Measurements from ENCODE around the gene PRKCA.
"Not testable (repeated sequence)": the region's sequence is repeated elsewhere in the genome, so short reads cannot be mapped to it uniquely, and the experiment has no call there.

Gene PRKCA

DNA sequence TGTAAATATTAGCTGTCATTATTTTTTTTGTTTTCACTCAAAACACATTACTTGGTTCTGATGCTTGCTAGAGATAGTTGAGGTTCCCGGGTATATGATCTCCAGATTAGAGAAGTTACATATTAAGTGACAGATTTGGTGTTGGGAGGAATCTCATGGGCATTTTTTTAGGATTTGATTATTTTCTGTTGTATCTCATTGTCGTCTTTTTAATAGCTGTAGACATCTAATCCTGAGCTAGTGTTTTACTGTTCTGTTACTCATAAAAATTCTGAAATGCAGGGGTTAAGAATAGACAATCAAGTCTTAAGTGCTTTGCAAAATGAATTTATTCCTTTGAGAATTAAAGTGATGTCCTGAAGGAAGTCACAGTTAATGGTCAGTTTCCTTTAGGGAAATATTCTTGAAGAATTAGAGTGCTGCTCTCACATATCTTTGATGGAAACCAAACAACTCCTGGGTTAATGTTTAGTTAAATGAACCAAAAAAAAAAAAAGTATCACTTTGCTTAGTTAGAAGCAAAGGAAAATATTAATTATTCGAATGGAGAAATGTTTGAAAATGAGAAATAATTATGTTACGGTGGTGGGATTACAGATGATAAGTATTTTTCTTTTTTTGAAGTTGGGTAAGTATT, 280.8 kb downstream of the PRKCA start:
- DNase-seq = no peak

DNA sequence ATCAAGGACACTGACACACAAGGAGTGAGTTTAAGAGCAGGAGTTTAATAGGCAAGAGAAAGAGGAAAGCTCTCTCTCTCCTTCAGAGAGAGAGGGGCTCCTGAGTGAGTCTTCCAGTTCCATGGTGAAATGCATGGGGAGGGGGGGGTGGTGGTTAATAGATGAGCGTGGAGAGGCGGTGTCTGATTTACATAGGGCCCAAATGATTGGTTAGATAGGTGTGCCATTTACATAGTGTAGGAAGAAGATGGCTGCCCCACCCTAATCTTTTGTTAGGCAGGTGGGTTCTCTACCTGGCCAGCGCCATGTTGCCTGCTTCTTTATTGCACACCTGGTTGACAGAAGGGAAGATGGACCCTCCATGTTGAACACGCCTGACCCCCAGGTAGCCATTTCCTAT, 282.5 kb downstream of the PRKCA start:
- no peak for DNase-seq

DNA sequence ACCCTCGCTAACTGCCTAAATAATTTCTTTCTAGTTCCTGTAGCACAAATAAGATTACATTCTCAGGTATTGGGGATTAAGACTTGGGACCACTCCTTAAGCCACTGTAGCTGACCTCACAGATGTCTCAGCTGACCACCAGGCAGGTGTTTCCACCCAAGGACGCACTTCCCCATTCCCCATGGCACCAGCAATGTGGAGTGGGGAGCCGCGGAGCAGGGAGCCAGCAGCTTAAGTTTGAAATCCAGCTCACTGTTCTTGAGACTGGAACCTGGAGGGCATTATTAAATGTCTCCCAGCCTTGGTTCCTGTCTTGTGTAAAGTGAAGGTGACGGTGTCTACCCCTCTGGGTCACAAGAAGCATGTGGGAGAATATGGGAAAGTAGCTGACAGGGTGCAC, 283.1 kb downstream of the PRKCA start:
- no peak for DNase-seq

DNA sequence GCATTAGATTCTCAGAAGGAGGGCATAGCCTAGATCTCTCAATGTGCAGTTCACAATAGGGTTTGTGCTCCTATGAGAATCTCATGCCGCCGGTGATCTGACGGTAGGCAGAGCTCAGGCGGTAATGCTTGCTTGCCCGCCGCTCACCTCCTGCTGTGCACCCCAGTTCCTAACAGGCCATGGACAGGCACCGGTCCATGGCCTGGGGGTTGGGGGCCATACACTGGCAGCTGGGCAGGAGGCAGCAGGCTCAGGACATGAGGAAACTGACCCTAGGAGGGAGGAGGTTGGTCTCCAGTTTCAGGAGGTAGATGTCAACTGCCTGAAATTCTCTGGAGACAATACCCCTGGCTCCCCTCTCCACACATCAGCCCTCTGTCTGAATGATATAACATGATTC, 287.5 kb downstream of the PRKCA start:
- DNase-seq = no peak

DNA sequence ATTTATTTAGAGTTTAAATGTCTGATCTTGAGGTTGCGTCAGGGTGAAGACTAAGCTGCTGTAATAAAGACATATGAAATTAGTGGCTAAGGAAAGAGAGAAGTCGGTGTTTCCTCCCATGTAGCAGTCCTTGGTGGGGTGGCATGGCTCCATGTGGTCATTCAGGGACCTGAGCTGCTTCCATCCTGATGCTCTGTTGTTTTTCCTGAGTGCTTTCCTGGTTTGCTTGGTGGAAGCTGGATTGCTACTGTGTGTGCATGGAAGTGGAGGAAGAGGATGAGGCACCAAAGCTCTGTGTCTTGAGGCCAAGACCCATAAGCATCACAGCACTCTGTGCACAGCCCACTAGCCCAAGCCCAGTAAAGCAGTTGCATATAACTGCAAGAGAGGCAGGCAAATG, 290.7 kb downstream of the PRKCA start:
- DNase-seq = no peak

DNA sequence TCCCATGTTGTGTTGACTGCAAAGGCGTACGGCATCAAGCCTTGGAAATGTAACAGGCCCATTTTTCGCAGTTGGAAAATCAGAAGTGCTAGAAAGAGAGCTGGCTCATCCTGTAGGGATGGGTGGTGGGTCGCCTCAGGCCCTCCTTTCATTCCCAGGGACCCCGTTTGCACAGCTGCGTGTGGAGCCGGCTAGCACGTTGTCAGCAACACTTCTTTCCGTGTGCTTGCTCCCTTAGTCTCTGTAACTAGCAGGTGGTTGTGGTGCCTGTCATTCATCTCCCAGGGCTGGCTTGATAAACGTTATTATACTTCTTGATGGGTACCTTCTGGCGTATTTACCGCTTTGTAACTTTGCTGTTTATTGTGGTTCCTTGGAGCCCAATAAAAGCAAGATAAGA, 293.5 kb downstream of the PRKCA start:
- DNase-seq = no peak

DNA sequence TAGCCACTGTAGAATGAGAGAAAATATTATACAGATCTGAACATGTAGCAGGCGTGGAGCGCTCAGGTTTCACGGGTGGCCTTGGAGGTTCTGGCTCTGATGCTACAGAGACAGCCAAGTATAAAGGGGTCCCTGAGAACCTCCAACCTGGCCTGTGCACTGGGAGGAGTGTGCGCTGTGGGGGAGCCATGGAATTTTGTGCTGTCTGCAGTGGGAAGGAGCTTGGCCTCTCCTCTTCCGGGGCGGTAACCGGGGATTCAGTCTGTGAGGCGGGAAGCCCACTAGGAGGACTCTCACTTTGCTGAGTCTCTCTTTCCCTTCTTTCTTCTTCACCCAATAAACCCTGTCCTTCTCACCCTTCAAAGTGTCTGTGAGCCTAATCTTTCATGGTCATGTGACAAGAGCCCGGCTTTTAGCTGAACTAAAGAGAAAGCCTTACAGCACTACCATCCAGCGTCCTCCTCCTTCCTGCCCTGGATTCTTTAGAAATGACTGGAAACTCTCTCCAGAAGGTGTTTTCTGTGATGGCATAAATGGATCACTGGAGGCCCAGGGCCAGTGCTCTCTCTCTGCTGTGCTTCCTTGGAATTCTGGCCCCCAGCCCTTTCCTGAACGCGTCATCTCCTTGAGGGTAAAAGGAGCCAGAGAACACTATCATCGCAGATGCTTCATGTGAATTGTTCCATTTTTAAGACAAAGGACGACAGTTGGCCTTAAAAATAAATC, 300.4 kb downstream of the PRKCA start:
- no peak for DNase-seq

DNA sequence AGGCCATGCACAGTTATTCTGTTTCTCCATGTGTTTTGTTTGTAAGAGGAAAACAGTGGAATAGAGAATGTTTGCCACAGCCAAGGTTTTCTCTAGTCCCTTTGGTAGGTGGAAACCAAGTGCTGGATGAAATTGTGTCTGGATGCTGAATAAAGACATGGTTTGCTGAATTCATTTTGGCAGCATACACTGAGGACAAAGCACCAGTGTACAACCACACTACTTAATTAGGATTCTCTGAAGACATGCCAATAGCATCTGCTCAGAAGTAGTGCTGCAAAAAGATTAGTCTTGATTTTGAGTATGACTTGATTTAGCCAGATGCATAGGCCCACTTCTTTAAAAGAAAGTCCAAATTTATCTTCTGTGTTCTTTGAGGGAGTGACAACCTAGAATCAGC, 302.0 kb downstream of the PRKCA start:
- DNase-seq = no peak

DNA sequence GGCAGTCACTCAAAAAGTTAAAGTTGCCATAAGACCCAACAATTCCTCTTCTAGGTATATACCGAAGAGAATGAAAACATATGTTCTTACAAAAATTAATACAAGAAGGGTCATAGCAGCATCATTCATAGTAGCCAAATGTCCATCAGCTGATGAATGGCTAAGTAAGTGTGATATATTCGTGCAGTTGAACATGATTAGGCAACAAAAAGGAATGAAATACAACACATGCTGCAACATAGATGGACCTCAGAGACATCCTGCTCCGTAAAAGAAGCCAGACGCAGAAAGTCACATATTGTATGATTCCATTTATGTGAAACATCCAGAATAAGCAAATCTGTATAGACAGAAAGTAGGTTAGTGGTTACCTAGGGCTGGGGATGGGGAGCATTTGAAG, 303.1 kb downstream of the PRKCA start:
- no peak for DNase-seq

DNA sequence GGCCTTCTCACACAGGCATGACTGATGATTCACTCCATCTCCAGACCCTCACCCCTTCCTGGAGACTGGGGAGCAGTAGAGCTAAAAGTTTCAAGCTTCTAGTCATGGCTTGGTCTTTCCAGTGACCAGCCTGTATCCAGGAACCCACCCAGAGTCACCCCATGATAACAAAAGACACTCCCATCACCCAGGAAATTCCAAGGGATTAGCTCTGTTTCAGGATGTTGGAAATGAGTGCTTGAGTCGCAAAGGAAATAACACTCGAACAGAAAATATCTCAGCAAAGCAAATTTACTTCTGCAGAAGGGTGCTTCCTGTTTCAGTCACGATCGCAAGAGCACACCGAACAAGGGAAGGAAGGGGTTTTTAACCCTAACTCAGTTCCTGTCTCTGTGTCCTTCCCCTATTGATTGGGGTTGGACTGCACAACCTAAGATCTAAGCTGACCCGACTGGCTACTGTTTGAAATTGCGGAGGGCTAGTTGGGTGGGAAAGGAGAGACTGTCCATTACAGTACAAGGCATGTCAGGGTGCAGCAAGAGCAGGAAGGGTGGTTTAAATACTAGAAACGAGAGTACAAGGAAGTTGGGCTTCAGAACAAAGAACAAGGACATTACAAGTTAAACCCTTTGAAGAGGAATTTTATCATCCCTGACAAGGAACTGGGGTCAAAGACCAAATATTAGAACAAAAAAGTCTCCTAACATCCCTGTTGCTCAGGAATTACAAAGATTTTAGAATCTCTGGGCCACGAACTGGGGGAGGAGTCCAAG, 308.1 kb downstream of the PRKCA start:
- DNase-seq = peak; percentile 94 to 96

DNA sequence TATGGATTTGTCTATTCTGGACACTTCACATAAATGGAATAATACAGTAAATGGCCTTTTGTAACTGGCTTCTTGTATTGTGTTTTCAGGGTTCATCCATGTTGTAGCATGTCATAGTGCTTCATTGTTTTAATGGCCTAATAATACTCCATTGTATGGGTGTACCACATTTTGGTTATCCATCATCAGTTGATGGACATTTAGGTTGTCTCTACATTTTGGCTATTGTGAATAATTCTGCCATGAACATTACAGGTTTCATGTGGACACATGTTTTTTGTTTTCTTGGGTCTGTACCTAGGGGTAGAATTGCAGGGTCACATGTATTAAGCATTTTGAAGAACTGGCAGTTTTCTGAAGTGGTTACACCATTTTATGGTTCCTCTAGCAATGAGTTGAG, 309.0 kb downstream of the PRKCA start:
- DNase-seq = no peak

DNA sequence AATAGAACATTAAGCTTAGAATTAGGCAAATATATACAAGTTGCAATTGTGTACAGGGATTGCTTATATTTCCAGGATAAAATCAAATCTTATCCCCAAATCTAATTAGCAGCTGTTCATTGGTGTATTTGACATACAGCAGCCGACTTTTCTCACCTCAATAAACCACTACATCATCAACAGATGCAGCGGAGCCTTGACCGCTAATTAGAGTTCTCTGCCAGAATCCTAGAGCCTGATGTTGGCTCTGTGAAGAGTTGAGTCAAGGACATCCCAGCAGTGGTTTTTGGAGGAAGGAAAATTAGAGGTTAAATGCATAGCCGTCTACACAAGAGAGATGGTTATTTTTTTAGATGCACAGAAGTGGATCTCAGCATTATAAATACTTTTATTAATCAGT, 310.6 kb downstream of the PRKCA start:
- DNase-seq = no peak

DNA sequence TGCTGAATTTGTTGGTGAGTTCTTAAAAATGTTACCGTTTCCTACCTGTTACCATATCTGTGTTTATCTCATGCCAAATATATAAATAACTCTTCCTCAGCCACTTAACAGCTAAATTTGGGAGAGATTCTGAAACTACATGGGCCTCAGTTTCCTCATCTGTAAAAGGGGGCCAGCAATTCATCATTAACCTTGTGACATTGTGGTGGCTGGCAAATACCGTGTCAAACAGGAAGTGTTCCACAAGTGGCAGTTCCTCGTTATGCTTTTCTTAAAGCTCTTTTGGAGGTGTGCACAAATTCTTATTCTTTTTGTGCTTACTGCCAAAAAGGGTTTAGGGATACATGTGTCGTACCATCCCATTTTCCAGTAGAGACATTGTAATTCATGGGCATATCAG, 312.1 kb downstream of the PRKCA start:
- DNase-seq = peak; percentile 28 to 37

DNA sequence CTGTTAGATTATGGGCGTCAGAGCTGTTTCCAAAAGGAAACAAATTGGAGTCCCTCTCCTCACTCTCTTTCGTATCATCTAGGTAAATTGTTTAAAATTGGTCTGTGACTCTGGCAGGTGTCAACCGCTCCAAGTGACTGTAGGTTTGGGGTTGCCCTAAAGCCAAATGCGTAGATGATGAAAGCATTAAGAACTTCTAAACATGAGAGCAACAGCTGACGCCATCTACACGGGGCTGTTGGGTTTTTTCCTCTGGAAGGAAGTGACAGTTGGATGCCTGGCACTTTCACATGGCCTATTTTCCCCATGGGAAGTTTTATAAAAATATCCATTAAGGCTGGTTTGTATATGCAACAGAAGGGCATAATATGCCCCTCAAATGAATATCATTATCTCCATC, 316.8 kb downstream of the PRKCA start:
- DNase-seq = no peak

DNA sequence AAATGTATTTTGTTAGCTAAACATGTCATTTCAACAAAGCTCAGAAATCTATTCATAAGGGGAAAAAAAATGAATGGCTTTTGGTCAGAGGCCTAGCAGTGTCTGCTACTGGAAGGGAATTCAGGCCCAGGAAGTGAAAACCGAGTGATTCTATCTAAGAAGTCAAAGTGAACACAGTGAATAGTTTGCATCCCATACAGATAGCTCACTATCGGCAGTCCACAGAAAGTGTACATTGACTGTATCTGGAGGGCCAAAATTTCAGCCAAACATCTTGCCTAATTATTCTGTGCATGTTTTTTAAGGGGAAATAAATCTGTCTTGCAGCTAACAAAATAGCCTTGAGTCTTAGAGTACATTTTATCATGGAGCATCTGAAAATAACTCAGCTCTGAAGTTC, 318.1 kb downstream of the PRKCA start:
- DNase-seq = no peak

DNA sequence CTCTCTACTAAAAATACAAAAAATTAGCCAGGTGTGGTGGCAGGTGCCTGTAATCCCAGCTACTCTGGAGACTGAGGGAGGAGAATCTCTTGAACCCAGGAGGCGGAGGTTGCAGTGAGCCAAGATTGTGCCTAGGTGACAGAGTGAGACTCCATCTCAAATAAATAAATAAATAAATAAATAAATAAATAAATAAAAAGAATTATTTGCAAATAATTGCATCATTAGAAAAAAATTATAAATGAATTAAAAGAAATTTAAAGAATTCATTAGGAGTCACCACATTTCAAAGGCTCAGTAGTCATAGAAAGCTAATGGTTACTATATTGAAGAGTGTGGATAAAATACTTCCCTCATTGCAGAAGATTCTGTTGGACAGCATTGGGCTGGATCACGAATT, 322.2 kb downstream of the PRKCA start:
- not testable (repeated sequence) for DNase-seq

DNA sequence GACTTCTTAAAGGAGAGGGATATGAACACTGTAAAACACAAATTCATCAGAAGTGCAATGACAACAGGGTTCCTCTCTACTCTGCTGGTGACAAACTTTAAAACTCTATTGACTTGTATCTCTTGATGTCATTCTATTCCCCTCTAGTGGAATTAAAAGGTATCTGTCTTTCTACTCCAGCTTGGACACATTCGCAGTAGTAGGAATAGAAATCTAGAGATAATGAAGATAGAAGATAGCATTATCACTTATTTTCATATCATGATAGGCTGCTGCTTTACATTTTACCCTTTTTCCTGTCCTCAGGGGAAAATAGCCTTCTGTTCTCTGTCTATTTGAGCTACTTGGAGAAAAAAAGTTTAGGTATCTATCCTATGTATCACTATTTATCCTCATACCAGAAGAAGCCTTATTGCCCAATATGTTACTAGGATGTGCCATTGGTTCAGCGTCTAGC, 322.9 kb downstream of the PRKCA start:
- DNase-seq = peak; percentile 95 to 97

DNA sequence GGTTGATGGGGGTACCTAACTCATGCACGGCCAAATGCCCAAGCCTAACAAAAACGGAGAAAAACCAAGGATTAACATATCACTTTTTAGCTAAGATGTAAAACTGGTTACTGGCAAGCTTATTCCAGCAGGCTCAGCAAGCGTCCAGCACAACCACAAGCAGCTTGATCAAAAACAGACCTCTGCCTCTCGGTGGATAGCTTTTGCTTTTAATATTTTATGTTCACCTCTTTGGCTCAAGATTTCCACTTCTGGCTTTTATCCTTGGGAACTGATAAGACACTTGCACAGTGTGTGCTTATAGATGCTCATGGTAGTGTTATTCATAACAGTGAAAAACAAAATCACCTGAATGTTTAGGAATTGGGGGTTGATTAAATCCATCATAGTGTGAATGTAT, 325.6 kb downstream of the PRKCA start:
- no peak for DNase-seq

DNA sequence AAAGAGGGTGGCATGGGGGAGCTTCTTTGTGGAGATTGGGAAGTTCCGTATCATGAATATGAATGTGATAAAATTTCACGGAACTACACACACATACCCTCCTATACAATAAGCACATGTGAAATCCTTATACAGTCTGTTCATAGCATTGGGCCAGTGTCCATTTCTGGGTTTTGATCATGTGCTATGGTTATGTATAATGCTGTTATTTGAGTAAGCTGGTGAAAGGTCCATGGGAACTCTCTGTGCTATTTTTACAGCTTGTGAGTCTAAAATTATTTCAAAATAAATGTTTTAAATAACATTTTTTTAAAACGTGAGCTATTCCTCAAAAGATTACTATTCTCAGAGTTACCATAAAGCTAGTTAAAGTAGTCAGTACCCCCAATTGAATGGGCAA, 327.3 kb downstream of the PRKCA start:
- DNase-seq = no peak

DNA sequence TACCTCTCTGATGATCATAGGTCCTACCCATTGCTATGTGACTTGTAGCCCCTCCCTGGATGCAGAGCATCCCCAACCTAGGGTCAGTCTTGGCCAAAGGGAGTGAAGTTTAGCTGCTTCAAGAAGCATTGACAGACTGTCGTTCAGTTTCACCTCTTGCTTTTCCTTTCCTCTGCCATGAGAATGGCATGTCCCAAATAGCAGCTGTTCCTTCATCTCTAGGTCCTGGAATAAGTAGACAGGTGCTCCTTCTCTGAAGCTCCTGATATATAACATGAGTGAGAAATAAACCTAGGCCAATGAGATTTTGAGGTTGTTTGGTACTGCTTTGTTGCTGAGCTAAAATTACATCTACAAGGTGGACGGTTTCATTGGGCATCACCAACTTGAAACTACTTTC, 328.0 kb downstream of the PRKCA start:
- DNase-seq = no peak

DNA sequence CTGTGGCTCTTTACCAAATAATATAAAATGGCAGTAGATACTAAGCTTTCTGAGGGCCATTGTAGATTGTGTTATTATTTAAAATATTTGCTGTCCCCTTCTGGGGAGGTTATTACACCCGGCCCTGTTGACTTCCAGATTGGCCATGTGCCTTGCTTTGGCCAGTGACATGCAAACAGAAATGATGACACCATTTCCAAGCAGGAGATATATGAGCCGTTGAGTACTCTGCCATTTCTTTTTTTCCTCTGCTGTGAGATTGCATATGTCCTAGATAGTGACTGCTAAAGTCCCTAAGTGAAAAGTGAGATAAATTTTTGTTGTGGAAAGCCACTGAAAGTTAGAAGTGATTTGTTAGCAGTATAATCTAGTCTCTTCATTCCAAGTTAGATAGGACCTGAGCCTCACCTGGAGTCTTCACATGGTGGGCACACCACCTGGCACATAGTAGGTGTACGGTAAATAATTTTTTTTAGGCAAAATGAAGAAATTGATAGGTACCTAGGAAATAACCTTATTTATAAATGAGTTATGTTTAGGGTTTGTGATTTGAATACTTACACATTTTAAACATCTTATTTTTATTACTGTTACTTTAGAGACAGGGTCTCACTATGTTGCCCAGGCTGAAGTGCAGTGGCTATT, 328.5 kb downstream of the PRKCA start:
- no peak for DNase-seq

DNA sequence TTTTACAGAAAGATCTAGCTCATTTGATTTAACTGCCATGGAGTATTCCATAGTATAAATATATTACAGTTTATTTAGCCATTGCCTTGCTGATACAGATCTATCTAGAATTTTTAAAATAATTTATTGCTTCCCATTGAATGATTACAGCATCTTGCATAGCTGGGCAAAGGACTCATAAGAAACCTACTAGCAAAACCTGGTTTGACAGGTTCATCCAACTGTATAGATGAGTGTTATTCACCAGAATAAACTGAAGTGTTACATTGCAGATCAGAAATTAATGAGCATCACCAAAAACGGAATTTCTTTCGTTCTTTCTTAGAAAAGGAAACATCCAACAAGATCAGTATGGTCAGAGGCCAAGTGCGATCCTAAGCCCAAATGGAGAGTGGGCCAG, 330.3 kb downstream of the PRKCA start:
- DNase-seq = no peak

DNA sequence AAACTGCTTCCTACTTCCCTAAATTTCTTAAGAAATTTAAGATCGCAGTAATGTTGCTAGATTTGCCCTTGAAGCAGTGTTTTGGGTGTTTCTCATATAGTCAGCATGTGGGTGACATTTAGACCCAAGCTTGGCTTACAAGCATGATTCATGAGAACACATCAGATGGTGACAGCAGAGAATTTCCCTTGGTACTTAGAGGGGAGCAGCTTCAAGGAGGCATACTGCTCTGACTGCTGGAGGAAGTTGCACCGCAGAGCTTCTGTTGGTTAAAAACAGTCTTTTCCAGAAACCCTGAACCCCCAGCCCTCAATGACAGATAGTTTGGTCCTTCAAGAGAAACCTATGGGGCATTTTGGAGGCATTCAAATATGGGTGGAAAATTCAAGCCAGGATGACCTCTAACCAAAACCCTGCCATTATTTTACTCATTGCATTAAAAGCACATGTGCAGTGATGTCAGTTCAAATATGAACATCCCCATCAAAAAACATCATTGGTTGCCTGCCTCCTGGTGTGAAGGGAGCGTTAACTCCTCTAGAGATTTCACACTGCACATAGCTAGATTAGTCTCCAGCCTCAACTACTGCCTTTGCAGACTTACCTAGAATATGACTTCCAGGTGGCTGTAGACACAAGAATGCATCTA, 331.0 kb downstream of the PRKCA start:
- DNase-seq = peak; percentile 96 to 98

All from Kasumi-1 (cell line).